Spleen (tissue), 11 donors: ENCODE measurements around the gene ABCC5. TPM values are rescaled to one million over a fixed set of nuclear protein-coding genes. Genes with fewer than 3 reads are reported as not detected.

Experiments
- DNase-seq: peaks from one replicate; pipeline ENCODE4 v3.0.0-alpha.2; 2020
- H3K27ac ChIP-seq, 8 donors: fragments of 200-600 bp; sonication (generic) in 7 of 8; 1 replicate in 4 of 8; 2 replicates in 4 of 8; pipeline versions ENCODE4 v1.5.0 to v1.8.0; 2016 to 2021; ENCODE audit warnings: inconsistent platforms in 4 of 8, mild to moderate bottlenecking in 4 of 8, moderate library complexity in 1 of 8
- H3K27me3 ChIP-seq, 7 donors: fragments of 200-600 bp; sonication (generic) in 6 of 7; replicated peaks in 1 of 7; 1 replicate in 4 of 7; 2 replicates in 3 of 7; pipeline versions ENCODE4 v1.5.0 to v1.8.0; 2016 to 2021; ENCODE audit warnings: inconsistent platforms in 3 of 7, mild to moderate bottlenecking in 1 of 7
- H3K36me3 ChIP-seq, 6 donors: fragments of 200-600 bp; sonication (generic) in 5 of 6; 1 replicate in 4 of 6; 2 replicates in 2 of 6; pipeline versions ENCODE4 v1.5.0 to v1.8.0; 2016 to 2021; ENCODE audit warnings: inconsistent platforms in 2 of 6
- H3K4me1 ChIP-seq, 6 donors: fragments of 200-600 bp; sonication (generic) in 5 of 6; 1 replicate in 3 of 6; 2 replicates in 3 of 6; pipeline versions ENCODE4 v1.5.0 to v1.8.0; 2016 to 2021; ENCODE audit warnings: inconsistent platforms in 3 of 6
- H3K4me3 ChIP-seq, 8 donors: fragments of 200-600 bp; sonication (generic) in 7 of 8; 1 replicate in 4 of 8; 2 replicates in 4 of 8; pipeline versions ENCODE4 v1.5.0 to v1.8.0; 2016 to 2021; ENCODE audit warnings: inconsistent platforms in 4 of 8, mild to moderate bottlenecking in 4 of 8, moderate library complexity in 2 of 8
- H3K9me3 ChIP-seq, 8 donors: fragments of 200-600 bp; sonication (generic) in 7 of 8; 1 replicate in 4 of 8; 2 replicates in 4 of 8; pipeline versions ENCODE4 v1.5.0 to v1.8.0; 2016 to 2021; ENCODE audit warnings: inconsistent platforms in 4 of 8
- POLR2A ChIP-seq, 3 donors: fragments of 450-650 bp; IDR thresholded peaks; one replicate each; pipeline ENCODE4 v1.5.1; 2017; ENCODE audit warnings: antibody characterized with exemption in 3 of 3, mild to moderate bottlenecking in 1 of 3
- POLR2AphosphoS5 ChIP-seq, 3 donors: sonication (generic); formaldehyde crosslinking; IDR thresholded peaks; one replicate each; pipeline ENCODE4 v1.5.1; 2017; ENCODE audit warnings: antibody characterized with exemption in 3 of 3
- WGBS, 5 donors: extraction: QIAGEN DNeasy Blood & Tissue Kit in 3 of 5; methylation state at CpG; one replicate each; pipeline versions ENCODE4 v1.1.5 to v1.1.7; 2013 to 2018; 5-methylcytosine and 5-hydroxymethylcytosine counted together
- intact Hi-C: fragments of 100-400 bp; cut with DNase I; formaldehyde crosslinking; loops from one replicate; pipeline ENCODE4 v1.15.0; 2023; ENCODE audit warnings: low total_unique reads
- polyA plus RNA-seq, 3 donors: library from polyadenylated mRNA; stranded (reverse); fragments of 200-250 nt; gene quantifications; one replicate each; pipeline ENCODE4 v1.2.1, GENCODE V29; 2013
- total RNA-seq, 7 donors: library from RNA; depleted of rRNA in 3 of 7; stranded (reverse); fragments of >200 nt in 3 of 7; fragmentation: NEBNext Ultra II Directional in 4 of 7; extraction: Animal tissue kit (Norgen Biotek cat#: 25700) in 4 of 7; gene quantifications; one replicate each; pipeline versions ENCODE4 v1.1.0 to v1.2.1, GENCODE V29; 2016 to 2021
- TF ChIP-seq, protein P1 (sequence below), 11 experiments: fragments of 200-600 bp in 7 of 11; fragments of 450-650 bp in 4 of 11; sonication (generic) in 4 of 11; IDR thresholded peaks in 8 of 11; conservative IDR thresholded peaks in 3 of 11; 1 replicate in 7 of 11; 2 replicates in 4 of 11; pipeline versions ENCODE4 v1.4.0 to v1.8.0; 2016 to 2021; ENCODE audit warnings: antibody characterized with exemption in 11 of 11, inconsistent platforms in 4 of 11, mild to moderate bottlenecking in 1 of 11
- donor health status: healthy with polysubstance abuse.
- donor health status: DM: no; HTN: no; CAD: no; lungs with moderate emphysema.
- donor health status: DM: no; HTN: no; CAD: no.
- donor health status: Bipolar disorder and iron deficiency.
- donor health status: healthy.
- donor health status: DM: no; HTN: no; CAD: no.
- donor health status: DM: yes; HTN: yes; CAD: no.

ABCC5 gene
- total and polyA plus RNA-seq, 10 donors: 19.6 to 112 (median 59.9) TPM

DNA sequence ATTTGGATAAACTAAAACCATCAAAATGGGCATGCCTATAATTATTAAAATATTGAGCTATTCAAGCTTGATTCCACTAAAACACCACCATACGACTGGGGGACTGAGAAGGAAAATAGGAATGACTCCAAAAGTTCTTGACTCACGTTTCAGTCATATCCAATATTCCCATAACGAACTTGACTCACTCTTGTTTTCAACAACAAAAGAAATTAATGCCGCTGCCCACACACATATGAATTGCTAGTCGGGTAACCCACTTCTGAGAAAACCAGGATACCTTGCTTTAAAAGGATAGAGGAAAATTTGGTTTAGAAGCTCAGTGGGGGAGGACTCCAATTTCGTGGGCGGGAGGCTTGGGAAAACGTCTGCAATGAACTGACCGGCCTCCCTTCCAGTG, 40.3 kb upstream of the ABCC5 start:
- H3K9me3 ChIP-seq: peaks cover 0 to 3% (median 0%) of the 10 kb centered on the region in 8 donors
- H3K4me1 ChIP-seq: no peaks in the 10 kb centered on the region
- intact Hi-C loops: no loop called here
- TF ChIP-seq POLR2AphosphoS5 (IDR thresholded peaks at IDR 0.05) (no peak), POLR2A (IDR thresholded peaks at IDR 0.05) (no peak)
- TF ChIP-seq, protein P1, sequence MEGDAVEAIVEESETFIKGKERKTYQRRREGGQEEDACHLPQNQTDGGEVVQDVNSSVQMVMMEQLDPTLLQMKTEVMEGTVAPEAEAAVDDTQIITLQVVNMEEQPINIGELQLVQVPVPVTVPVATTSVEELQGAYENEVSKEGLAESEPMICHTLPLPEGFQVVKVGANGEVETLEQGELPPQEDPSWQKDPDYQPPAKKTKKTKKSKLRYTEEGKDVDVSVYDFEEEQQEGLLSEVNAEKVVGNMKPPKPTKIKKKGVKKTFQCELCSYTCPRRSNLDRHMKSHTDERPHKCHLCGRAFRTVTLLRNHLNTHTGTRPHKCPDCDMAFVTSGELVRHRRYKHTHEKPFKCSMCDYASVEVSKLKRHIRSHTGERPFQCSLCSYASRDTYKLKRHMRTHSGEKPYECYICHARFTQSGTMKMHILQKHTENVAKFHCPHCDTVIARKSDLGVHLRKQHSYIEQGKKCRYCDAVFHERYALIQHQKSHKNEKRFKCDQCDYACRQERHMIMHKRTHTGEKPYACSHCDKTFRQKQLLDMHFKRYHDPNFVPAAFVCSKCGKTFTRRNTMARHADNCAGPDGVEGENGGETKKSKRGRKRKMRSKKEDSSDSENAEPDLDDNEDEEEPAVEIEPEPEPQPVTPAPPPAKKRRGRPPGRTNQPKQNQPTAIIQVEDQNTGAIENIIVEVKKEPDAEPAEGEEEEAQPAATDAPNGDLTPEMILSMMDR (IDR thresholded peaks at IDR 0.05 in 8 of 11, conservative IDR thresholded peaks at IDR 0.05 in 3 of 11): no peak
- H3K27me3 ChIP-seq: no peaks in the 10 kb centered on the region
- no peaks in the 10 kb centered on the region for H3K36me3 ChIP-seq
- no peak for DNase-seq
- H3K27ac ChIP-seq: no peak overlapping the region
- no peak overlapping the region for H3K4me3 ChIP-seq
- WGBS, 5 donors: 70 to 84% (median 72%) methylated on average over 9 of the region's 9 CpGs

DNA sequence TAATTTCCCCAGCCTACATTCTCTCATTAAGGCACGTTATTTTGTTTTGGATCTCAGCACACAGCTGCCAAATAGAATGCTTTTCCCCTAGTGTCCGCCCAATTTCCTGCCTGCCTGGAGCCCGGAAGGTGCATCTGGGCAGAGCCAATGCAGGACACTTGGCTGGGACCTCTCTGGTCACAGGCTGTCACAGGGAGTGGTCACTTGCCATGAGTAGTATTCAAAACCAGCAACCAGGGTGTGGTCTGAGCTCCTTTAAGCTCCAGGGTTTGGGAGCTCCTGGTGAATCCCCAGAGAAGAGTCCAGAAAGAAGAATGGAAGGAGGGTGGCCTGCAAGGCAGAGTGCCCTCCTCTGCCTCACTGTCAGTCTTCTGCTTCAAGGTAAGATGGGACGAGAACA, 35.1 kb upstream of the ABCC5 start, which contains the start of gene HTR3C:
Gene HTR3C (plus strand): TSS at position 281 of the 400 bp plus-strand sequence. CDS start 34 bp downstream, at position 315.
- WGBS, 5 donors: 50 to 60% (median 59%) methylated on average over 4 of the region's 4 CpGs
- Histone ChIP-seq H3K36me3 (no peaks in the 10 kb centered on the region), H3K4me3 (no peak within 1 kb of the TSS), H3K27ac (no peak within 1 kb of the TSS), H3K9me3 (no peaks in the 10 kb centered on the region), H3K4me1 (no peaks in the 10 kb centered on the region), H3K27me3 (peaks cover 0 to 5% (median 0%) of the 10 kb centered on the region in 7 donors)
- TF ChIP-seq POLR2AphosphoS5 (IDR thresholded peaks at IDR 0.05): no peak
- no peak for TF ChIP-seq POLR2A (IDR thresholded peaks at IDR 0.05)
- TF ChIP-seq, protein P1 (IDR thresholded peaks at IDR 0.05 in 8 of 11, conservative IDR thresholded peaks at IDR 0.05 in 3 of 11): no peak
- intact Hi-C loops: no loop called here
- no peak for DNase-seq

DNA sequence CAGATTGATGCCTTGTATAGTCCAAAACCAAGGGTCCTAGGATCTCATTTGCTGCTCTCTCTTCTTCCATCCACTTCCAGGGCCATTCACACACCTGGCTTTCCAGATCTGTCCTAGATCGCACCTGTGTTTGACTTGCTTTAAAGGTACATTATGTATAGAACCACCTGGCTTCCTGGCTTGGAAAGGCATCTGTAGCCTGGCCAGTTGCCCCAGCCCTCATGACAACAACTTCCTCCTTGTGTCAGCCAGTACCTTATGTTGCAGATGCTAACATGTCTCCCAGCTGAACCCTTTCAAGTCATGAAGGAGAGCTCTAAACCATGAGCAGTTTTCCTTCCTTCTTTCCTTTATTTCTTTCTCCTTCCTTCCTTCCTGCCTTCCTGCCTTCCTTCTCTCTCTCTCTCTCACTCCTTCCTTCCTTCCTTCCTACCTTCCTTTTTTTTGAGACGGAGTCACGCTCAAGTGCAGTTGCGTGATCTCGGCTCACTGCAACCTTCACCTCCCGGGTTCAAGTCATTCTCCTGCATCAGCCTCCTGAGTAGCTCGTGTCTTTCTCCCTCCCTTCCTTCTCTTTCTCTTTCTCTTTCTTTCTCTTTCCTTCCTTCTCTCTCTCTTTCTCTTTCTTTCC, 32.6 kb upstream of the ABCC5 start:
- H3K36me3 ChIP-seq: no peaks in the 10 kb centered on the region
- TF ChIP-seq, protein P1 (IDR thresholded peaks at IDR 0.05 in 8 of 11, conservative IDR thresholded peaks at IDR 0.05 in 3 of 11): no peak
- no peak for TF ChIP-seq POLR2A (IDR thresholded peaks at IDR 0.05)
- TF ChIP-seq POLR2AphosphoS5 (IDR thresholded peaks at IDR 0.05): no peak
- no peaks in the 10 kb centered on the region for H3K4me1 ChIP-seq
- H3K9me3 ChIP-seq: no peaks in the 10 kb centered on the region
- WGBS, 5 donors: 60 to 79% (median 74%) methylated on average over 7 of the region's 7 CpGs
- no peak overlapping the region for H3K4me3 ChIP-seq
- peaks cover 0 to 5% (median 0%) of the 10 kb centered on the region in 7 donors for H3K27me3 ChIP-seq
- intact Hi-C loops: no loop called here
- H3K27ac ChIP-seq: no peak overlapping the region
- no peak for DNase-seq

DNA sequence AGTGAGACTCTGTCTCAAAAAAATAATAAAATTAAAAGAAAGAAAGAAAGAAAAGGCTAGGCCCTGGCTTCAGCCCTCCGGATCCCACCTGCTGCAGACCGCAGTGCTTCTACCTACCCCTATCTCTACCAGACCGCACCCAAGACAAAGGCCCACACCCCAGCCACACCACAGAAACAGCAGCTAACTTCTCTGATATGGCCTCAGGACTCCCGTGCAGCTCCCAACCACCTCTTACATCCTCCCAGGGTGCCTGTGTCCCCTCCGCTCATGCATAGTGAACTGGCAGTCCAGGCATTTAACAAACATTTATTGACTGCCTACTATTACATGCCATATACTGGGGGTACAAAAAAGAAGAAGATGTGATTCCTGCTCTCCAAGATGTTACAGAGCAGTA, 28.3 kb upstream of the ABCC5 start:
- intact Hi-C loops: no loop called here
- Histone ChIP-seq H3K4me1 (no peaks in the 10 kb centered on the region), H3K27me3 (no peaks in the 10 kb centered on the region), H3K9me3 (no peaks in the 10 kb centered on the region), H3K4me3 (no peak overlapping the region), H3K36me3 (no peaks in the 10 kb centered on the region), H3K27ac (no peak overlapping the region)
- DNase-seq: no peak
- TF ChIP-seq POLR2A (IDR thresholded peaks at IDR 0.05): no peak
- no peak for TF ChIP-seq POLR2AphosphoS5 (IDR thresholded peaks at IDR 0.05)
- 83 to 98% (median 96%) methylated on average over 5 of the region's 5 CpGs for WGBS, 5 donors
